PFSK-1 (cell line): Measurements from ENCODE around the gene DDX25.

Experiments
- REST ChIP-seq, 2 experiments: IDR thresholded peaks; 2 replicates each; pipeline versions ENCODE4 v1.6.1 to v1.8.0; 2011 to 2012; ENCODE audit warnings: low read depth in 2 of 2, low read length in 2 of 2, control low read depth in 1 of 2, inconsistent platforms in 1 of 2, mild to moderate bottlenecking in 1 of 2, moderate library complexity in 1 of 2; ENCODE audit not compliant: insufficient read depth in 1 of 2
- SIN3A ChIP-seq: IDR thresholded peaks from 2 replicates; pipeline ENCODE4 v1.6.1; 2012; ENCODE audit warnings: mild to moderate bottlenecking, low read length, moderate library complexity, borderline replicate concordance; ENCODE audit not compliant: insufficient read depth

GRCh38 chr11:125941267-125941618 is 36.9 kb downstream of the DDX25 start:
- TF ChIP-seq REST (IDR thresholded peaks at IDR 0.05; ENCODE audit: insufficient read depth in 1 of 2, low read depth in 2 of 2, low read length in 2 of 2) (no peak), SIN3A (no peak)
